Measurements from ENCODE around the gene ITPKB.
A peak's percentile ranks its signal among the peaks of the same experiment; 100 is the strongest.

The ITPKB gene

DNA sequence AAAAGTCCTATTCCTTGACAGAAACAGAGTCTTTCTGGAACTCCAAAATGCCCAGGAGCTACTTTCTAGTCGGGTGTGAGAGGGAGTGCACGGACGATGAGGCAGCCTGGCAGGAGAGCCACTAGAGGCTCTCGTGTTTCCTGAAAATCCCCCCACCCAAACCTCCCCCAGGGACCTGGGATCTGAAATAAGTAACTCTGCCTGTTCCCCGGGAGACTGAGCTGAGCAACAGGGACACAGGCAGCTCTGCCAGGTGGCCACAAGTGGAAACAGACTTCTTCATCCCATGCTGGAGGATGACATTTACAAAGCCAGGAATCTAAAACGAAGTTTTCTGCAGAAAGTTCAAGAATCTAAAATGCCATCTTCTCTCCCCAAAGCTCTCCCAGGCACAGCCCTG is 77.1 kb downstream of the ITPKB start:
- Histone ChIP-seq H3K4me2 (ENCODE audit: low read depth, low read length) (peak overlapping the region; percentile 95), H3K9me3 (replicated peaks; ENCODE audit: insufficient read depth, low read length) (no peaks in the 10 kb centered on the region), H3K9me2 (replicated peaks; ENCODE audit: insufficient read depth, low read length) (no peaks in the 10 kb centered on the region), H4K20me1 (ENCODE audit: insufficient read depth, low read length) (no peaks in the 10 kb centered on the region), H3K4me3 (ENCODE audit: low read length) (peak overlapping the region; percentile 1), H3K79me2 (ENCODE audit: low read length) (peaks cover 85% of the 10 kb centered on the region), H3K36me3 (replicated peaks; ENCODE audit: insufficient read depth, low read length) (no peaks in the 10 kb centered on the region), H3F3A (ENCODE audit: insufficient read depth, low read length) (peaks cover 59% of the 10 kb centered on the region), H2AFZ (ENCODE audit: low read length) (no peak overlapping the region), H3K27ac (ENCODE audit: low read length) (peak overlapping the region; percentile 96), H3K27me3 (replicated peaks; ENCODE audit: insufficient read depth, low read length) (no peaks in the 10 kb centered on the region), H3K4me1 (ENCODE audit: low read length) (peaks cover 72% of the 10 kb centered on the region), H3K9ac (ENCODE audit: low read length) (peak overlapping the region; percentile 87)
- DNase-seq = no peak
- TF ChIP-seq CTCF (IDR thresholded peaks at IDR 0.05; ENCODE audit: low read length) (peak; percentile 20; the same call in 1 of the 2 replicates), EZH2 (optimal IDR thresholded peaks at IDR 0.05; ENCODE audit: low read depth, low read length) (no peak)

GRCh38 chr1:226661271-226661670 is 77.8 kb downstream of the ITPKB start:
- Histone ChIP-seq H3K4me1 (ENCODE audit: low read length) (peaks cover 79% of the 10 kb centered on the region), H3K27ac (ENCODE audit: low read length) (peak overlapping the region; percentile 96), H3K9me2 (replicated peaks; ENCODE audit: insufficient read depth, low read length) (no peaks in the 10 kb centered on the region), H3K79me2 (ENCODE audit: low read length) (peaks cover 85% of the 10 kb centered on the region), H3K9ac (ENCODE audit: low read length) (peak overlapping the region; percentile 87; the same call in 1 of the 2 replicates), H3K9me3 (replicated peaks; ENCODE audit: insufficient read depth, low read length) (no peaks in the 10 kb centered on the region), H3K27me3 (replicated peaks; ENCODE audit: insufficient read depth, low read length) (no peaks in the 10 kb centered on the region), H2AFZ (ENCODE audit: low read length) (no peak overlapping the region), H3F3A (ENCODE audit: insufficient read depth, low read length) (peaks cover 66% of the 10 kb centered on the region), H3K36me3 (replicated peaks; ENCODE audit: insufficient read depth, low read length) (no peaks in the 10 kb centered on the region), H3K4me2 (ENCODE audit: low read depth, low read length) (peak overlapping the region; percentile 95), H3K4me3 (ENCODE audit: low read length) (no peak overlapping the region), H4K20me1 (ENCODE audit: insufficient read depth, low read length) (no peaks in the 10 kb centered on the region)
- TF ChIP-seq EZH2phosphoT487 (IDR thresholded peaks at IDR 0.05; ENCODE audit: low read length) = no peak
- TF ChIP-seq EZH2 (optimal IDR thresholded peaks at IDR 0.05; ENCODE audit: low read depth, low read length) = no peak
- no peak for TF ChIP-seq CTCF (IDR thresholded peaks at IDR 0.05; ENCODE audit: low read length)
- DNase-seq = no peak

DNA sequence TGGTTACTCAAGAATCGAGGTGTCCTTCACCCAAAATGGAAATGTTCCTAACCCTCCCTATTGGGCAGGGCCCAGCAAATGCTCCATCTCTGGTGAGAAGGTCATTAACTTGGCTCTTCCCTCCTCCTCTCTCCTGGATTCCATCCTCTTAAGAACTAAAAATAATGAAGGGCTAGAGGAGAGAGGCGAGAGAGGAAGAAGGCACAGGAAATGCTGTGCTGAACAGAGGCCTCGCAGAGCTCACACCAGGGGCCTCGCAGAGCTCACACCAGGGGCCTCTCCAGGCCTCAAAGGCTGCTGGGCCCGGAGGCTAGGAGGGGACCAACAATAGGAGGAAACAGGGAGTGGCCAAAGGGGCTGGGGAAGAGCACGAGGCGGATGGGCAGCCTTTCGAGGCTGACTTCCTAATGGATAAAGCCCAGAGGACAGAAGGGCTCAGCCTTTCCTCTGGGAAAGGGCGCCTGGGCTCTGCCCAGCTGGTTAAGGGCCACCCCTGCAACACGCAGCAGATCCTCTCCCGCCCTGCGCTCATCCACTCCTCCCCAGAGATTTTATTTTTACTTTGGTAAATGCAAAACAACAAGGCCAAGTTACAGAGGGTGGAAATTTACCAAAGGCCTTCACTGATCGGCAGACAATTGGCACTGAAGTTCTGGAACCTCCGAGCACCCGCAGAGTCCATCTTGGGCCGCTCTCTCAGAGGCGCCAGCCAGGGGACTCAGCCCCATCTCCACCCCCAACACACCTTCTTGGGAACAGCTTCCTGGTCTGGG is 78.5 kb downstream of the ITPKB start:
- H3K9ac ChIP-seq (ENCODE audit: low read length) = no peak overlapping the region; the same call in 1 of the 2 replicates

DNA sequence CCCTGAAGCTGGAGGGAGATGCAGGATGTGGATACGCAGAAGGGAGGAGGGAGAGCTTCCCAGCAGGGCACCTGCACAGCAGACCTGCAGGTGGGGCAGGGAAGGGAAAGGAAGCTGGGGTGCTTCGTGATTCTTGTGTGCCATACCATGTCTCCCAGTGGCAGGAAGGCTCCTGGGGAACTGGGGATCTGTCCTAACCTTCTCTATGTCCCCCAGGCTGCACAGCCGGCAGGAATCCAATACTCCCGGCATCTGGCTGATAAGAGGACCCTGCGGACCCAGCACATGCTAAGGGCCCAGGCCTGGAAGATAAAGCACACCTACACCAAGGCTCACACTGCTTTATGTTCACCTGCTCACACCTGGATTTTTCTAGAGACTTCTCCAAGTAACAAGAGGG is 79.4 kb downstream of the ITPKB start:
- no peaks in the 10 kb centered on the region for H3K36me3 ChIP-seq (replicated peaks; ENCODE audit: insufficient read depth, low read length)
- H2AFZ ChIP-seq (ENCODE audit: low read length) = no peak overlapping the region
- H3K27me3 ChIP-seq (replicated peaks; ENCODE audit: insufficient read depth, low read length) = no peaks in the 10 kb centered on the region
- no peak overlapping the region for H3K4me2 ChIP-seq (ENCODE audit: low read depth, low read length)
- H3K4me1 ChIP-seq (ENCODE audit: low read length) = peaks cover 96% of the 10 kb centered on the region
- no peak overlapping the region for H3K4me3 ChIP-seq (ENCODE audit: low read length)
- DNase-seq = no peak
- H3K27ac ChIP-seq (ENCODE audit: low read length) = peak overlapping the region; percentile 96; the same call in 1 of the 2 replicates
- no peak overlapping the region for H3K9ac ChIP-seq (ENCODE audit: low read length)
- no peak for TF ChIP-seq CTCF (IDR thresholded peaks at IDR 0.05; ENCODE audit: low read length)
- no peak for TF ChIP-seq EZH2 (optimal IDR thresholded peaks at IDR 0.05; ENCODE audit: low read depth, low read length)
- TF ChIP-seq EZH2phosphoT487 (IDR thresholded peaks at IDR 0.05; ENCODE audit: low read length) = no peak
- H3K9me3 ChIP-seq (replicated peaks; ENCODE audit: insufficient read depth, low read length) = no peaks in the 10 kb centered on the region
- peaks cover 85% of the 10 kb centered on the region for H3K79me2 ChIP-seq (ENCODE audit: low read length)
- peaks cover 79% of the 10 kb centered on the region for H3F3A ChIP-seq (ENCODE audit: insufficient read depth, low read length)
- no peaks in the 10 kb centered on the region for H3K9me2 ChIP-seq (replicated peaks; ENCODE audit: insufficient read depth, low read length)
- no peaks in the 10 kb centered on the region for H4K20me1 ChIP-seq (ENCODE audit: insufficient read depth, low read length)

More for the DNA sequence above, 78.5 kb downstream of the ITPKB start:
- no peaks in the 10 kb centered on the region for H4K20me1 ChIP-seq (ENCODE audit: insufficient read depth, low read length)
- no peak for TF ChIP-seq EZH2 (optimal IDR thresholded peaks at IDR 0.05; ENCODE audit: low read depth, low read length)
- peak overlapping the region; percentile 96 for H3K27ac ChIP-seq (ENCODE audit: low read length)
- H3K9me2 ChIP-seq (replicated peaks; ENCODE audit: insufficient read depth, low read length) = no peaks in the 10 kb centered on the region
- H3K36me3 ChIP-seq (replicated peaks; ENCODE audit: insufficient read depth, low read length) = no peaks in the 10 kb centered on the region
- no peak overlapping the region for H3K4me3 ChIP-seq (ENCODE audit: low read length)
- H3K4me1 ChIP-seq (ENCODE audit: low read length) = peaks cover 86% of the 10 kb centered on the region
- H3K4me2 ChIP-seq (ENCODE audit: low read depth, low read length) = peak overlapping the region; percentile 95; the same call in 1 of the 2 replicates
- DNase-seq = no peak
- peaks cover 85% of the 10 kb centered on the region for H3K79me2 ChIP-seq (ENCODE audit: low read length)
- H3K9me3 ChIP-seq (replicated peaks; ENCODE audit: insufficient read depth, low read length) = no peaks in the 10 kb centered on the region
- peaks cover 73% of the 10 kb centered on the region for H3F3A ChIP-seq (ENCODE audit: insufficient read depth, low read length)
- no peak overlapping the region for H2AFZ ChIP-seq (ENCODE audit: low read length)
- no peaks in the 10 kb centered on the region for H3K27me3 ChIP-seq (replicated peaks; ENCODE audit: insufficient read depth, low read length)

All from MM.1S (cell line).